KMS-11 (cell line): ENCODE measurements around the gene ITGAD.

Experiments used
- H2AFZ ChIP-seq: fragments of 200-600 bp; sonication (generic); 2 replicates; pipeline ENCODE4 v1.6.1; 2016; ENCODE audit warnings: antibody characterized with exemption, mixed run types, low read depth
- H3K27ac ChIP-seq: fragments of 200-600 bp; sonication (generic); 2 replicates; pipeline ENCODE4 v1.6.1; 2016; ENCODE audit warnings: mild to moderate bottlenecking, mixed run types
- H3K27me3 ChIP-seq: fragments of 200-600 bp; sonication (generic); 2 replicates; pipeline ENCODE4 v1.6.1; 2017; ENCODE audit warnings: mild to moderate bottlenecking, low read depth, mixed run types, moderate library complexity; ENCODE audit not compliant: insufficient read depth
- H3K36me3 ChIP-seq: fragments of 200-600 bp; sonication (generic); 2 replicates; pipeline ENCODE4 v1.6.1; 2017; ENCODE audit warnings: mild to moderate bottlenecking, mixed run types; ENCODE audit not compliant: insufficient read depth
- H3K4me1 ChIP-seq: fragments of 200-600 bp; sonication (generic); 2 replicates; pipeline ENCODE4 v1.6.1; 2016; ENCODE audit warnings: mild to moderate bottlenecking, low read depth, mixed run types; ENCODE audit not compliant: poor library complexity, severe bottlenecking
- H3K4me2 ChIP-seq: fragments of 200-600 bp; sonication (generic); 2 replicates; pipeline ENCODE4 v1.7.0; 2016; ENCODE audit warnings: mild to moderate bottlenecking, mixed run types
- H3K4me3 ChIP-seq: fragments of 200-600 bp; sonication (generic); IDR thresholded peaks from 2 replicates; pipeline ENCODE4 v1.6.1; 2017; ENCODE audit warnings: low read depth, low read length, mixed read lengths; ENCODE audit not compliant: insufficient read depth
- H3K79me2 ChIP-seq: fragments of 200-600 bp; sonication (generic); 2 replicates; pipeline ENCODE4 v1.6.1; 2016; ENCODE audit warnings: low read depth, mixed run types; ENCODE audit not compliant: insufficient read depth
- H3K9ac ChIP-seq: fragments of 200-600 bp; sonication (generic); 2 replicates; pipeline ENCODE4 v1.6.1; 2016; ENCODE audit warnings: mild to moderate bottlenecking, mixed run types
- H4K20me1 ChIP-seq: fragments of 200-600 bp; sonication (generic); 2 replicates; pipeline ENCODE4 v1.6.1; 2016; ENCODE audit warnings: mild to moderate bottlenecking, mixed run types; ENCODE audit not compliant: insufficient read depth
- CTCF ChIP-seq: fragments of 200-600 bp; sonication (generic); conservative IDR thresholded peaks from 2 replicates; pipeline ENCODE4 v1.6.1; 2017; ENCODE audit warnings: low read depth, mild to moderate bottlenecking, antibody characterized with exemption, low read length, moderate library complexity, mixed read lengths

The ITGAD gene

DNA sequence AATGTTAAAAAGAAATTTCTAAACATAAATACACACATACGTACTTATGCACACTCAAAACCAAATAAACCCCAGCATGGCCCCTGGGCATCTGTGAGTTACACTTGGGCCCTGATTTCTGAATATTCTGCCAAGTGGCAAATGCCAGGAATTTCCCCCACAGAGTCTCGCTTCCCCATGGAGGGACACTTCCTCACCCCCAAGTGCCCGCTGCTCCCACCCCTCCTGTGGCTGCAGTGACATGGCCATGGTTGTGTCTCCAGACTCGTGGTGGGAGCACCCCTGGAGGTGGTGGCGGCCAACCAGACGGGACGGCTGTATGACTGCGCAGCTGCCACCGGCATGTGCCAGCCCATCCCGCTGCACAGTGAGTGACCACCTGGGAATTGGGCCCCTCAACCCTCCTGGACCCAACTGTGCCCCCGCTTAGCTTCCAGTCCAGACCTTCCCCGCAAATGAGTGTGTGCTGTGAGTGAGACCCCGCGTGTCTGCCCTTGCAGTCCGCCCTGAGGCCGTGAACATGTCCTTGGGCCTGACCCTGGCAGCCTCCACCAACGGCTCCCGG lies 4.0 kb downstream of the ITGAD start:
- H3K27ac ChIP-seq: no peak overlapping the region
- no peak overlapping the region for H2AFZ ChIP-seq
- H3K79me2 ChIP-seq: no peaks in the 10 kb centered on the region
- no peaks in the 10 kb centered on the region for H3K27me3 ChIP-seq
- no peak for TF ChIP-seq CTCF
- H3K4me1 ChIP-seq: no peaks in the 10 kb centered on the region
- no peak overlapping the region for H3K4me2 ChIP-seq
- no peaks in the 10 kb centered on the region for H3K36me3 ChIP-seq
- H3K4me3 ChIP-seq: no peak overlapping the region
- H3K9ac ChIP-seq: no peak overlapping the region
- no peaks in the 10 kb centered on the region for H4K20me1 ChIP-seq

DNA sequence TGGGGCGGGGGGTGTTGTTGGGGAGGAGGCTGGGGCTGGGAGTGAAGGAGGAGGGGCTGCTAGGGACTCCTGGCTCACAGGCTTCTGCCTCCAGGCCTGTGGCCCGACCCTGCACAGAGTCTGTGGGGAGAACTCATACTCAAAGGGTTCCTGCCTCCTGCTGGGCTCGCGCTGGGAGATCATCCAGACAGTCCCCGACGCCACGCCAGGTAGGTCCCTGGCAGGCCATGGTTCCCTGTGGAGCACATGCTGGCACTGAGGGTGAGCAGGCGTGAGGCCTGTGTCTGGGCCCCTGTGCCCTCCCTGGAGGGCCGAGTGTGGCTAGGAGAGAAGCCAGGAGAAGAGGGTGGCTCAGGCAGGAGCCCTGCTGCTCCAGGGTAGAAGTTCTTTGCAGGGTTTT lies 4.6 kb downstream of the ITGAD start:
- no peaks in the 10 kb centered on the region for H3K4me1 ChIP-seq
- no peak overlapping the region for H3K27ac ChIP-seq
- no peak overlapping the region for H2AFZ ChIP-seq

GRCh38 chr16:31400191-31400590 lies 7.1 kb downstream of the ITGAD start:
- H3K27ac ChIP-seq: no peak overlapping the region
- H3K4me2 ChIP-seq: no peak overlapping the region

More for the DNA sequence above, 4.6 kb downstream of the ITGAD start:
- H3K4me2 ChIP-seq: no peak overlapping the region
- no peak for TF ChIP-seq CTCF
- H3K79me2 ChIP-seq: no peaks in the 10 kb centered on the region
- no peaks in the 10 kb centered on the region for H4K20me1 ChIP-seq
- no peak overlapping the region for H3K4me3 ChIP-seq
- no peaks in the 10 kb centered on the region for H3K36me3 ChIP-seq
- H3K9ac ChIP-seq: no peak overlapping the region
- H3K27me3 ChIP-seq: no peaks in the 10 kb centered on the region

GRCh38 chr16:31401436-31401835 lies 8.3 kb downstream of the ITGAD start:
- no peaks in the 10 kb centered on the region for H3K36me3 ChIP-seq
- H2AFZ ChIP-seq: no peak overlapping the region
- no peak overlapping the region for H3K4me3 ChIP-seq
- no peaks in the 10 kb centered on the region for H4K20me1 ChIP-seq
- TF ChIP-seq CTCF: no peak
- no peaks in the 10 kb centered on the region for H3K79me2 ChIP-seq
- H3K4me1 ChIP-seq: no peaks in the 10 kb centered on the region
- no peak overlapping the region for H3K4me2 ChIP-seq
- no peak overlapping the region for H3K27ac ChIP-seq
- no peak overlapping the region for H3K9ac ChIP-seq
- H3K27me3 ChIP-seq: no peaks in the 10 kb centered on the region

More at GRCh38 chr16:31400191-31400590, 7.1 kb downstream of the ITGAD start:
- no peaks in the 10 kb centered on the region for H3K27me3 ChIP-seq
- H4K20me1 ChIP-seq: no peaks in the 10 kb centered on the region
- no peak overlapping the region for H2AFZ ChIP-seq
- no peaks in the 10 kb centered on the region for H3K79me2 ChIP-seq
- TF ChIP-seq CTCF: no peak
- H3K4me1 ChIP-seq: no peaks in the 10 kb centered on the region
- no peak overlapping the region for H3K4me3 ChIP-seq
- no peak overlapping the region for H3K9ac ChIP-seq
- H3K36me3 ChIP-seq: no peaks in the 10 kb centered on the region
